SK-N-SH treated with all-trans-retinoic acid at 6 μM for 48 hours (cell line): ENCODE data around the gene TESPA1.

Source experiments
- BACH2 ChIP-seq: fragments of 250-450 bp; sonication (Bioruptor Pico); IDR thresholded peaks from 2 replicates; pipeline ENCODE4 v1.9.0; 2021; ENCODE audit warnings: mild to moderate bottlenecking, borderline replicate concordance
- CSDC2 ChIP-seq: fragments of 250-450 bp; sonication (Bioruptor Pico); IDR thresholded peaks from 2 replicates; pipeline ENCODE4 v1.5.0; 2020; ENCODE audit warnings: mild to moderate bottlenecking, moderate library complexity
- ESRRG ChIP-seq: fragments of 250-450 bp; sonication (Bioruptor Pico); IDR thresholded peaks from 2 replicates; pipeline ENCODE4 v1.6.1; 2021; ENCODE audit warnings: mild to moderate bottlenecking
- GLIS3 ChIP-seq: fragments of 250-450 bp; sonication (Bioruptor Pico); IDR thresholded peaks from 2 replicates; pipeline ENCODE4 v1.5.0; 2020; ENCODE audit warnings: mild to moderate bottlenecking, moderate library complexity
- RARB ChIP-seq: fragments of 250-450 bp; sonication (Bioruptor Pico); IDR thresholded peaks from 2 replicates; pipeline ENCODE4 v1.8.0; 2021; ENCODE audit warnings: mild to moderate bottlenecking, moderate library complexity
- ZFP3 ChIP-seq: fragments of 250-450 bp; sonication (Bioruptor Pico); IDR thresholded peaks from 2 replicates; pipeline ENCODE4 v1.5.0; 2020; ENCODE audit warnings: mild to moderate bottlenecking, moderate library complexity
- ZFP30 ChIP-seq: fragments of 450-650 bp; formaldehyde crosslinking; IDR thresholded peaks from 2 replicates; pipeline ENCODE4 v1.5.0; 2022; ENCODE audit warnings: mild to moderate bottlenecking, moderate library complexity
- TF ChIP-seq, protein P1 (sequence below): fragments of 250-450 bp; sonication (Bioruptor Pico); IDR thresholded peaks from 2 replicates; pipeline ENCODE4 v1.5.1; 2021; ENCODE audit warnings: mild to moderate bottlenecking, moderate library complexity
- TF ChIP-seq, protein P2 (sequence below): fragments of 250-450 bp; sonication (Bioruptor Pico); IDR thresholded peaks from 2 replicates; pipeline ENCODE4 v1.8.0; 2020; ENCODE audit warnings: mild to moderate bottlenecking, moderate library complexity, borderline replicate concordance

DNA sequence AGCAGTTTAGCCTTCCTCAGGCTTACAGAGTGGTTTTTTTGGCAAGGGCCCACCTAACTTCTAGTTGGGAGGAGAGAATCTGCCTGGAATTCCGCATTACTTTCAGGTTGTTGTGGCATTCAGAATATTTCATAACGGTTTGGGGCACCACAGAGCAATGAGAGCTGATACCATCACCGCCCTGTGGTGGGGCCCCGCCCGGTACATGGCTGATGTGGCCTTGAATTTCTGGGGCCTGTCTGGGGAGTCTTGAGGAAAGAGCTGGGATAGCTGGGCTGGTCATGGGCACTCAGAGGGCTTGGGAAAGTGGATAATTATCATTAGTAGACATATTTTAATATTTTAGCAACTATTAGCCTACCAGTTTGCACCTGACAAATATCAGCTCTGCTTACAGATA is 4.2 kb downstream of the TESPA1 start:
- TF ChIP-seq CSDC2 (CRISPR knock-in tag): no peak
- TF ChIP-seq, protein P1, sequence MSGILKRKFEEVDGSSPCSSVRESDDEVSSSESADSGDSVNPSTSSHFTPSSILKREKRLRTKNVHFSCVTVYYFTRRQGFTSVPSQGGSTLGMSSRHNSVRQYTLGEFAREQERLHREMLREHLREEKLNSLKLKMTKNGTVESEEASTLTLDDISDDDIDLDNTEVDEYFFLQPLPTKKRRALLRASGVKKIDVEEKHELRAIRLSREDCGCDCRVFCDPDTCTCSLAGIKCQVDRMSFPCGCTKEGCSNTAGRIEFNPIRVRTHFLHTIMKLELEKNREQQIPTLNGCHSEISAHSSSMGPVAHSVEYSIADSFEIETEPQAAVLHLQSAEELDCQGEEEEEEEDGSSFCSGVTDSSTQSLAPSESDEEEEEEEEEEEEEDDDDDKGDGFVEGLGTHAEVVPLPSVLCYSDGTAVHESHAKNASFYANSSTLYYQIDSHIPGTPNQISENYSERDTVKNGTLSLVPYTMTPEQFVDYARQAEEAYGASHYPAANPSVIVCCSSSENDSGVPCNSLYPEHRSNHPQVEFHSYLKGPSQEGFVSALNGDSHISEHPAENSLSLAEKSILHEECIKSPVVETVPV (CRISPR knock-in tag): no peak
- TF ChIP-seq BACH2 (CRISPR knock-in tag): no peak
- no peak for TF ChIP-seq RARB (CRISPR knock-in tag)
- TF ChIP-seq ZFP3 (CRISPR knock-in tag): no peak
- no peak for TF ChIP-seq ZFP30 (CRISPR knock-in tag)
- TF ChIP-seq, protein P2, sequence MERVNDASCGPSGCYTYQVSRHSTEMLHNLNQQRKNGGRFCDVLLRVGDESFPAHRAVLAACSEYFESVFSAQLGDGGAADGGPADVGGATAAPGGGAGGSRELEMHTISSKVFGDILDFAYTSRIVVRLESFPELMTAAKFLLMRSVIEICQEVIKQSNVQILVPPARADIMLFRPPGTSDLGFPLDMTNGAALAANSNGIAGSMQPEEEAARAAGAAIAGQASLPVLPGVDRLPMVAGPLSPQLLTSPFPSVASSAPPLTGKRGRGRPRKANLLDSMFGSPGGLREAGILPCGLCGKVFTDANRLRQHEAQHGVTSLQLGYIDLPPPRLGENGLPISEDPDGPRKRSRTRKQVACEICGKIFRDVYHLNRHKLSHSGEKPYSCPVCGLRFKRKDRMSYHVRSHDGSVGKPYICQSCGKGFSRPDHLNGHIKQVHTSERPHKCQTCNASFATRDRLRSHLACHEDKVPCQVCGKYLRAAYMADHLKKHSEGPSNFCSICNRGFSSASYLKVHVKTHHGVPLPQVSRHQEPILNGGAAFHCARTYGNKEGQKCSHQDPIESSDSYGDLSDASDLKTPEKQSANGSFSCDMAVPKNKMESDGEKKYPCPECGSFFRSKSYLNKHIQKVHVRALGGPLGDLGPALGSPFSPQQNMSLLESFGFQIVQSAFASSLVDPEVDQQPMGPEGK: no peak
- no peak for TF ChIP-seq GLIS3 (CRISPR knock-in tag)
- no peak for TF ChIP-seq ESRRG (CRISPR knock-in tag)
